BLaER1 treated with 17β-estradiol and CSF1 and Interleukin-3, amounts not matched to agents 10 nM and 100 nM (cell line): ENCODE results near the gene ZBED6.
"Not testable (repeated sequence)": the region's sequence is repeated elsewhere in the genome, so short reads cannot be mapped to it uniquely, and the experiment has no call there.

Experiments
- H3K27ac ChIP-seq, 11 experiments: shearing (Covaris generic); formaldehyde crosslinking; 2 replicates each; pipeline ENCODE4 v1.8.1; 2022
- H3K27me3 ChIP-seq, 11 experiments: shearing (Covaris generic); formaldehyde crosslinking; 2 replicates each; pipeline ENCODE4 v1.8.1; 2022
- H3K36me3 ChIP-seq, 11 experiments: shearing (Covaris generic); formaldehyde crosslinking; 2 replicates each; pipeline ENCODE4 v1.8.1; 2022
- H3K4me1 ChIP-seq, 10 experiments: shearing (Covaris generic); formaldehyde crosslinking; 2 replicates each; pipeline ENCODE4 v1.8.1; 2022
- H3K4me2 ChIP-seq, 11 experiments: shearing (Covaris generic); formaldehyde crosslinking; 2 replicates each; pipeline ENCODE4 v1.8.1; 2022
- H3K4me3 ChIP-seq, 10 experiments: shearing (Covaris generic); formaldehyde crosslinking; 2 replicates each; pipeline ENCODE4 v1.8.1; 2022
- H3K9ac ChIP-seq, 11 experiments: shearing (Covaris generic); formaldehyde crosslinking; 2 replicates each; pipeline ENCODE4 v1.8.1; 2022
- H3K9me3 ChIP-seq, 11 experiments: shearing (Covaris generic); formaldehyde crosslinking; replicated peaks in 1 of 11; 2 replicates each; pipeline ENCODE4 v1.8.1; 2022
- H4K20me1 ChIP-seq, 11 experiments: shearing (Covaris generic); formaldehyde crosslinking; 2 replicates each; pipeline ENCODE4 v1.8.1; 2022
- Cebpa-rat ChIP-seq, 11 experiments: shearing (Covaris generic); IDR thresholded peaks; 2 replicates each; pipeline ENCODE4 v1.8.1; 2022

Gene ZBED6

DNA sequence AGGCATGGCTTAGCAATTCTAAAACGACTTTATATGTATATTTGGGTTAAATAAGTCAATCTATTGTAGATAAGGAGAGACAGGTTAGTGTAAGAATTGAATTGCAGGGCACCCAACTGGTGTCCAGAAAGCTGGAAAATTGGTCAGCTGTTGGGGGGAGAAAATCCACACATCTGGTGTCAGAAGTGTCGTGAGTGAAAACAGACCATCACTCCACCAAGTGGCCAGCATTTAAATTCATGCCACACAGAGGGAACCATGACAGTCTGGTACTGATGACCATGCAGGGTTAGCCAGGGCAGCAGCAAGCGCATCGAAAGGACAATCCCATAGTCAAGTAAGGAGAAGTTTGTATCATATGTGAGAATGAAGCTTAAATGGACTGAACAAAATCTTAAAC lies 18.8 kb upstream of the ZBED6 start:
- H3K4me2 ChIP-seq, result no peak overlapping the region
- H3K36me3 ChIP-seq, result peaks cover 0 to 45% (median 39%) of the 10 kb centered on the region in 11 experiments; a peak in 18 of 22 replicates
- H3K4me1 ChIP-seq, result peaks cover 0 to 13% (median 0%) of the 10 kb centered on the region in 10 experiments; a peak in 5 of 20 replicates
- H3K4me3 ChIP-seq, result no peak overlapping the region
- no peak overlapping the region for H3K9ac ChIP-seq
- no peaks in the 10 kb centered on the region for H3K9me3 ChIP-seq
- TF ChIP-seq Cebpa-rat (IDR thresholded peaks at IDR 0.05), result no peak
- H3K27me3 ChIP-seq, result no peaks in the 10 kb centered on the region
- no peak overlapping the region for H3K27ac ChIP-seq
- no peaks in the 10 kb centered on the region for H4K20me1 ChIP-seq

DNA sequence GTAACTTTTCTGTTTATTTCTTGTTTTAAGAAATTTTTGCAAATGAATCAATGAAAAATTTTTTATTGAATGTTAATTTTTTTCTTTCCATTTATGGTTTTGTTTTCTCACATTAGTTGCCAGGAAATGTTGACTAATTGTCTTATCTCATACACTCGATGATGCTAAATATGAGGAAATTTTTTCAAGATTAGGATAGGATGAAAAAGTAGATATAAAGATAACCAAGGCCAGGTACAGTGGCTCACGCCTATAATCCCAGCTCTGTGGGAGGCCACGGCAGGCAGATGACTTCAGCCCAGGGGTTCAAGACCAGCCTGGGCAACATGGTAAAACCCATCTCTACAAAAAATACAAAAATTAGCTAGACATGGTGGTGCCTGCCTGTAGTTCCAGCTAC lies 17.8 kb upstream of the ZBED6 start:
- no peaks in the 10 kb centered on the region for H3K9me3 ChIP-seq

DNA sequence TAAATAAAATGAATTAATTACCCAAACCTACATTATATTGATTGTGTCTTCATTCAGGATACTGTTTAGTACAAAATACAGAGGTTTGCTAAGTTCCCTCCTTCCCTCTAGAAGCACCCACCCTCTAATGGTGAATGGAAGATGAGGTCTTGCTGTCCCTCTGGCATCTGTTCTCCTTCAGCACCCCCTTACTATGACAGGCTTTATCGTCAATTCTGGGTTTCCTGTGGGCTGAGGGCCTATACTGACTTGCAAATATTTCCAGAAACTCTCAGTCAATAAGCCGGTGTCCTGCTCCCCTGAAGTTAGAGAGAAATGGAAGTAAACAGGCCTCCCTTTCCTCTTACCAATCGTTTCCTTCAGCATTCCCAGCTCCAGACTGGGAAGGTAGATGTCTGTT lies 17.3 kb upstream of the ZBED6 start:
- Histone ChIP-seq H3K27me3 (no peaks in the 10 kb centered on the region), H3K4me3 (no peak overlapping the region), H3K27ac (no peak overlapping the region)

More for the DNA sequence above, 17.8 kb upstream of the ZBED6 start:
- Histone ChIP-seq H3K4me1 (peaks cover 0 to 9% (median 0%) of the 10 kb centered on the region in 10 experiments; a peak in 2 of 20 replicates), H3K27ac (no peak overlapping the region), H4K20me1 (no peaks in the 10 kb centered on the region), H3K36me3 (peaks cover 0 to 35% (median 30%) of the 10 kb centered on the region in 11 experiments; a peak in 18 of 22 replicates), H3K4me3 (no peak overlapping the region), H3K27me3 (no peaks in the 10 kb centered on the region), H3K4me2 (no peak overlapping the region), H3K9ac (no peak overlapping the region)
- no peak for TF ChIP-seq Cebpa-rat (IDR thresholded peaks at IDR 0.05)

DNA sequence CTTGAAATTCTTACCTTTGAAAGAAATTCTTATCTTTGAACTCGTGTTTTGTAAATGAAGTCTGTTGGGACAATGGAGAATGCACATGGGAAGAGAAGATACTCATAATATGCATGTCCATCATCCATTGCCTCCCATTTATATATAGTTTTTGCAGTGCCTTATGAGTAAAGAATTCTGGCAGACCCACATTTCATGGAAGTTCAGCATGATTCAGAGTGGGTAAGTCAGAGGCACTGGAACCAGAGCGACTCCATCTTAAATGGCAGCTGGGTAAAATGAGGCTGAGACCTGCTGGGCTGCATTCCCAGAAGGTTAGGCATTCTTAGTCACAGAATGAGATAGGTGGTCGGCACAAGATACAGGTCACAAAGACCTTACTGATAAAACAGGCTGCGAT lies 16.6 kb upstream of the ZBED6 start:
- Histone ChIP-seq H3K9me3 (no peaks in the 10 kb centered on the region), H4K20me1 (no peaks in the 10 kb centered on the region), H3K4me2 (no peak overlapping the region), H3K27ac (no peak overlapping the region), H3K4me1 (peaks cover 0 to 9% (median 0%) of the 10 kb centered on the region in 10 experiments; a peak in 2 of 20 replicates), H3K4me3 (no peak overlapping the region), H3K9ac (no peak overlapping the region), H3K36me3 (peaks cover 0 to 24% (median 18%) of the 10 kb centered on the region in 11 experiments; a peak in 18 of 22 replicates), H3K27me3 (no peaks in the 10 kb centered on the region)
- no peak for TF ChIP-seq Cebpa-rat (IDR thresholded peaks at IDR 0.05)

More for the DNA sequence above, 17.3 kb upstream of the ZBED6 start:
- Histone ChIP-seq H3K9ac (peak overlapping the region in 1 of 11 experiments; percentile 11; a peak in 1 of 22 replicates), H4K20me1 (no peaks in the 10 kb centered on the region), H3K4me2 (peak overlapping the region in 1 of 11 experiments; percentile 12; a peak in 1 of 22 replicates), H3K9me3 (no peaks in the 10 kb centered on the region), H3K4me1 (peaks cover 0 to 9% (median 0%) of the 10 kb centered on the region in 10 experiments; a peak in 2 of 20 replicates), H3K36me3 (peaks cover 0 to 30% (median 24%) of the 10 kb centered on the region in 11 experiments; a peak in 18 of 22 replicates)
- TF ChIP-seq Cebpa-rat (IDR thresholded peaks at IDR 0.05), result no peak

DNA sequence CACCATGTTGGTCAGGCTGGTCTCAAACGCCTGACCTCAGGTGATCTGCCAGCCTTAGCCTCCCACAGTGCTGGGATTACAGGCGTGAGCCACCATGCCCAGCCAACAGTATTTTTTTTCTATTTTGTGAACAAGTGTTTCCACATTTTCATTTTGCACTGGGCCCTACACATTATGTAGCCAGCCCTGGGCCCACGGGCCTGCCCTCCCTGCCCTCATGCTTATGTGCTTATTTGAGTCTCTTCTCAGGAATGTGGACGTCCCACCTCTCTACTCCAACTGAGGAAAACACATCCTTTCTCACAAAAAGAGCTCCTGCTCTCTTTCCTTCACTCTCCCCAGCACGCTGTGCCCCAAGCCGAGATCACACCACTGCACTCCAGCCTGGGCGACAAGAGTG lies 13.5 kb upstream of the ZBED6 start:
- Histone ChIP-seq H3K4me2 (no peak overlapping the region), H3K27ac (no peak overlapping the region), H3K9me3 (0 out of 22 replicates have a peak, but pooled peaks cover 0 to 4% (median 0%) of the 10 kb centered on the region in 11 experiments), H3K9ac (no peak overlapping the region), H3K4me3 (no peak overlapping the region), H3K4me1 (peaks cover 0 to 9% (median 0%) of the 10 kb centered on the region in 10 experiments; a peak in 2 of 20 replicates), H4K20me1 (no peaks in the 10 kb centered on the region), H3K36me3 (no peaks in the 10 kb centered on the region), H3K27me3 (no peaks in the 10 kb centered on the region)
- no peak for TF ChIP-seq Cebpa-rat (IDR thresholded peaks at IDR 0.05)

DNA sequence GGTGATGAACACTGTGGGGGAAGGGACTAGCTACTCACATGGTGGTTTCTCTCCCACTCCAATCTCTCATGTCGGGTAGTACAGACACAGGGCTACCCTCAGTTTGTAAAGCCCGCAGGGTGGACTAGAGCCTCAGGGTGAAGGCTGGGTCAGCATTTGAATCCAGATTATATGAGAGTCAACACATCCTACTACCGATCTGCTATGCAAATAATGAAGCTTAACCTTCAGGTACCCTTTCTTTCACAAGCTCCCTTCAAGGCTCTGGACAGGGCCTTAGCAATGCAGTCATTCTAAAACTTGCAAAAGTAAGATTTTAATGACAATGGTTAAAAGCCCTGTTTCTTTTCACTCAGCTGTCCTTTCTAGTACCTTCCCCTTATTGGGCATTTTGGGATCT lies 5.5 kb upstream of the ZBED6 start:
- Histone ChIP-seq H3K4me1 (peaks cover 3 to 5% (median 4%) of the 10 kb centered on the region in 10 experiments; a peak in 18 of 20 replicates), H3K36me3 (no peaks in the 10 kb centered on the region), H3K4me2 (no peak overlapping the region), H3K9ac (no peak overlapping the region), H3K4me3 (no peak overlapping the region), H4K20me1 (no peaks in the 10 kb centered on the region), H3K27me3 (no peaks in the 10 kb centered on the region), H3K9me3 (0 out of 22 replicates have a peak, but pooled peaks cover 0 to 4% (median 0%) of the 10 kb centered on the region in 11 experiments), H3K27ac (peak overlapping the region in 1 of 11 experiments; percentile 47; a peak in 1 of 22 replicates)
- no peak for TF ChIP-seq Cebpa-rat (IDR thresholded peaks at IDR 0.05)

DNA sequence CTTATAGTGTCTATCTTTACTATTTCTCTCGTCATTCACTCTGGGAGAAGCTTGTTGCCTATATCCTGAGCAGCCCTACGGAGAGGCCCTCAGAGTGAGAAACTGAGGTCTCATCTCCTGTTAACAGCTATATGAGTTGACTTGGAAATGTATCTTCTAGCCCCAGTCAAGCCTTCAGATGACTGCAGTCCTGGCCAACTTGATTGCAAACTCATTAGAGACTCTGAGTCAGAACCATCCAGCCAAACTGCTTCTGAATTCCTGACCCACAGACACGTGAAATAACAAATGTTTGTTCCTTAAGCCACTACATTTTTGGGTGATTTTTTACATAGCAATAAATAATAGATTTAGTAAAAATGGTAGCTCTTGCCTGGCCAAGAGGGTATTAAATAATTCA lies 3.9 kb upstream of the ZBED6 start:
- Histone ChIP-seq H4K20me1 (peaks cover 0 to 3% (median 0%) of the 10 kb centered on the region in 11 experiments; a peak in 6 of 22 replicates), H3K4me2 (no peak overlapping the region), H3K27ac (no peak overlapping the region)

DNA sequence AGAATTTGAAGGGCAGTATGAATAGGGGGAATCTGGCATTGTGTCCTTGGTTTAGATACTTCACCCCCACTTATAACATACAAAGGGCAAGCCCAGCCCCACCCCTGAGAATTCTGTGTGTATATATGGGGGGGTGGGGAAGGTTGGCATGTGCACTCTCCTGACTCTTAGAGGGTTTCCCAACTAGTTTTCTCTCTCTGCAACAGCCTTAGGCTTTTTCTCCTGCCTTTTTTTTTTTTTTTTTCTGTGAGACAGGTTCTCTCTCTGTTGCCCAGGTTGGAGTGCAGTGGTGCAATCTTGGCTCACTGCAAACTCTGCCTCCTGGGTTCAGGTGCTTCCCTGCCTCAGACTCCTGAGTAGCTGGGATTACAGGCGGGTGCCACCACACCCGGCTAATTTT lies 2.9 kb upstream of the ZBED6 start:
- H3K9me3 ChIP-seq, result peaks cover 0 to 7% (median 4%) of the 10 kb centered on the region in 11 experiments; a peak in 13 of 22 replicates
- H3K36me3 ChIP-seq, result peaks cover 5 to 9% (median 8%) of the 10 kb centered on the region in 11 experiments; a peak in 21 of 22 replicates
- H3K27ac ChIP-seq, result no peak overlapping the region
- H3K27me3 ChIP-seq, result no peaks in the 10 kb centered on the region
- H3K4me2 ChIP-seq, result no peak overlapping the region
- no peak overlapping the region for H3K9ac ChIP-seq
- H3K4me1 ChIP-seq, result peaks cover 12 to 17% (median 15%) of the 10 kb centered on the region in 10 experiments
- peaks cover 0 to 13% (median 9%) of the 10 kb centered on the region in 11 experiments; a peak in 14 of 22 replicates for H4K20me1 ChIP-seq
- H3K4me3 ChIP-seq, result no peak overlapping the region
- TF ChIP-seq Cebpa-rat (IDR thresholded peaks at IDR 0.05), result no peak

More for the DNA sequence above, 3.9 kb upstream of the ZBED6 start:
- Histone ChIP-seq H3K4me3 (no peak overlapping the region), H3K9ac (no peak overlapping the region), H3K36me3 (no peaks in the 10 kb centered on the region), H3K27me3 (no peaks in the 10 kb centered on the region), H3K9me3 (no peaks in the 10 kb centered on the region), H3K4me1 (peaks cover 5 to 7% (median 6%) of the 10 kb centered on the region in 10 experiments; a peak in 18 of 20 replicates)
- no peak for TF ChIP-seq Cebpa-rat (IDR thresholded peaks at IDR 0.05)

DNA sequence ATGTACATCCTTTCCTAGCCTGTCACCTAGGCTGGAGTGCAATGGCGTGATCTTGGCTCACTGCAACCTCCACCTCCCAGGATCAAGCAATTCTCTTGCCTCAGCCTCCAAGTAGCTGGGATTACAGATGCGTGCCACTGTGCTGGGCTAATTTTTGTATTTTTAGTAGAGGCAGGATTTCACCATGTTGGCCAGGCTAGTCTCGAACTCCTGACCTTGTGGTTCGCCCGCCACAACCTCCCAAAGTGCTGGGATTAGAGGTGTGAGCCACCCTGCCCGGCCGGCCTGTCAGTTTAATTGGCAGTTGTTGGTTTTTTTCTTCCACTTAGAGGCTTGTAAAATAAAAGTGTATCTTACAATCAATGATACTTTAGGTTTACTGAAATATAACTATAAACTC lies 1.9 kb upstream of the ZBED6 start:
- H3K27ac ChIP-seq, result peak overlapping the region in 1 of 11 experiments; percentile 93; a peak in 2 of 22 replicates
- not testable (repeated sequence) for H3K9ac ChIP-seq, H3K4me3 ChIP-seq, H3K27me3 ChIP-seq, H3K4me2 ChIP-seq
- peaks cover 0 to 17% (median 15%) of the 10 kb centered on the region in 11 experiments; a peak in 18 of 22 replicates for H3K9me3 ChIP-seq
- peaks cover 5 to 23% (median 19%) of the 10 kb centered on the region in 11 experiments; a peak in 16 of 22 replicates for H4K20me1 ChIP-seq
- H3K36me3 ChIP-seq, result peaks cover 16 to 20% (median 18%) of the 10 kb centered on the region in 11 experiments
- peaks cover 18 to 26% (median 24%) of the 10 kb centered on the region in 10 experiments for H3K4me1 ChIP-seq
